K562 (cell line): ENCODE results near the gene GCNT1. TPM values are rescaled to one million over a fixed set of nuclear protein-coding genes. Genes with fewer than 3 reads are reported as not detected.

Experiments
- ATAC-seq: fragments of 200-7000 bp; cut with Tn5 transposase; 3 replicates; pipeline ENCODE4 v1.9.1; 2020; ENCODE audit warnings: moderate library complexity
- BruUV-seq: library from RNA; stranded (reverse); fragments of 400-500 nt; replicated peaks from 2 replicates; lab custom pipeline; 2021; lab: Mats Ljungman, UMichigan
- CTCF ChIA-PET: fragments of 300-600 bp; formaldehyde crosslinking; extraction: SDS; loops from one replicate; lab custom pipeline; 2021; ENCODE audit warnings: low intra/inter-chr PET ratio; lab: Yijun Ruan, JAX
- POLR2A ChIA-PET: fragments of 300-600, 350-650 bp; sonication (Branson Sonifier 250); formaldehyde crosslinking; extraction: SDS; loops from one replicate; lab custom pipeline; 2021; ENCODE audit warnings: antibody characterized with exemption, inconsistent platforms; lab: Yijun Ruan, JAX
- DNase-seq, 4 experiments: peaks; one replicate each; pipeline versions ENCODE4 v3.0.0 to v3.0.0-alpha.2; 2011 to 2018; ENCODE audit warnings: low spot score in 3 of 4, mixed read lengths in 3 of 4; ENCODE audit errors: extremely low read depth in 1 of 4
- FAIRE-seq: peaks from 2 replicates; lab custom pipeline; 2011; peaks lifted over from hg19 to GRCh38; lab: Jason Lieb, UNC
- H2AFZ ChIP-seq: 2 replicates; pipeline ENCODE4 v1.6.0; 2011; ENCODE audit warnings: low read depth, low read length, control low read depth, inconsistent platforms
- H3K27ac ChIP-seq: fragments of 200-600 bp; 3 replicates; pipeline ENCODE4 v1.8.0; 2011; ENCODE audit warnings: low read depth, mild to moderate bottlenecking, control low read depth, inconsistent platforms, low read length, moderate library complexity, mixed read lengths; ENCODE audit errors: extremely low read depth
- H3K27me3 ChIP-seq, 2 experiments: fragments of 300-600 bp in 1 of 2; 2 replicates in 1 of 2; 3 replicates in 1 of 2; pipeline versions ENCODE4 v1.6.0 to v1.8.0; 2011; ENCODE audit warnings: inconsistent platforms in 2 of 2, low read length in 2 of 2, mild to moderate bottlenecking in 1 of 2, mixed read lengths in 1 of 2, moderate library complexity in 1 of 2; ENCODE audit not compliant: control insufficient read depth in 2 of 2, insufficient read depth in 2 of 2
- H3K36me3 ChIP-seq: fragments of 300-600 bp; 3 replicates; pipeline ENCODE4 v1.8.0; 2011; ENCODE audit warnings: mild to moderate bottlenecking, low read length, inconsistent platforms; ENCODE audit not compliant: control insufficient read depth, insufficient read depth
- H3K4me1 ChIP-seq, 2 experiments: fragments of 200-600 bp in 1 of 2; replicated peaks in 1 of 2; 2 replicates in 1 of 2; 3 replicates in 1 of 2; pipeline versions ENCODE4 v1.5.1 to v1.8.0; 2011; ENCODE audit warnings: inconsistent platforms in 2 of 2, low read length in 2 of 2, mild to moderate bottlenecking in 1 of 2, mixed read lengths in 1 of 2, moderate library complexity in 1 of 2; ENCODE audit not compliant: control insufficient read depth in 2 of 2, insufficient read depth in 2 of 2
- H3K4me2 ChIP-seq: 2 replicates; pipeline ENCODE4 v1.6.1; 2011; ENCODE audit warnings: low read length, control low read depth, inconsistent platforms, mixed read lengths; ENCODE audit not compliant: insufficient read depth
- H3K4me3 ChIP-seq: fragments of 200-600 bp; sonication (generic), shearing (Covaris generic); 2 replicates; pipeline ENCODE4 v1.5.1; 2016; ENCODE audit warnings: control low read depth, inconsistent platforms
- H3K79me2 ChIP-seq: fragments of 200-600 bp; 3 replicates; pipeline ENCODE4 v1.8.0; 2011; ENCODE audit warnings: low read length, inconsistent platforms; ENCODE audit not compliant: control insufficient read depth, insufficient read depth
- H3K9ac ChIP-seq, 2 experiments: 2 replicates each; pipeline versions ENCODE4 v1.6.0 to v1.6.1; 2011; ENCODE audit warnings: low read depth in 2 of 2, low read length in 2 of 2, control low read depth in 1 of 2, inconsistent platforms in 1 of 2, mild to moderate bottlenecking in 1 of 2, mixed read lengths in 1 of 2; ENCODE audit not compliant: insufficient read depth in 1 of 2
- H3K9me1 ChIP-seq: one replicate; pipeline ENCODE4 v1.6.0; 2011; ENCODE audit warnings: inconsistent platforms, mild to moderate bottlenecking, low read length, moderate library complexity; ENCODE audit not compliant: control insufficient read depth, insufficient read depth
- H3K9me3 ChIP-seq: replicated peaks from 2 replicates; pipeline ENCODE4 v1.5.1; 2011; ENCODE audit warnings: low read depth, low read length, inconsistent platforms; ENCODE audit not compliant: control insufficient read depth, insufficient read depth
- H4K20me1 ChIP-seq: replicated peaks from 2 replicates; pipeline ENCODE4 v1.6.1; 2011; ENCODE audit warnings: low read length, inconsistent platforms, mixed read lengths; ENCODE audit not compliant: control insufficient read depth, insufficient read depth
- CBX3 ChIP-seq, 2 experiments: IDR thresholded peaks; 1 replicate in 1 of 2; 2 replicates in 1 of 2; pipeline ENCODE4 v1.6.1; 2012; ENCODE audit warnings: inconsistent platforms in 2 of 2, low read length in 2 of 2, borderline replicate concordance in 1 of 2, control low read depth in 1 of 2
- FOXK1 ChIP-seq: sonication (generic); formaldehyde crosslinking; IDR thresholded peaks from 2 replicates; pipeline ENCODE4 v1.8.0; 2022; ENCODE audit warnings: missing genetic modification reagents, mild to moderate bottlenecking, borderline replicate concordance
- KDM2B ChIP-seq: fragments of 250-450 bp; sonication (Bioruptor Pico); IDR thresholded peaks from 2 replicates; pipeline ENCODE4 v1.8.0; 2021; ENCODE audit warnings: mild to moderate bottlenecking, moderate library complexity
- MBD2 ChIP-seq: sonication (generic); IDR thresholded peaks from 2 replicates; pipeline ENCODE4 v1.6.1; 2016; ENCODE audit warnings: low read depth, borderline replicate concordance
- MCM3 ChIP-seq: fragments of 450-650 bp; IDR thresholded peaks from 2 replicates; pipeline ENCODE4 v1.6.1; 2016
- POLR2B ChIP-seq: fragments of 450-650 bp; IDR thresholded peaks from 2 replicates; pipeline ENCODE4 v1.6.1; 2018; ENCODE audit warnings: low read depth; ENCODE audit not compliant: partially characterized antibody
- PRPF4 ChIP-seq: fragments of 200-400 bp; formaldehyde crosslinking; IDR thresholded peaks from one replicate; pipeline ENCODE4 v1.6.1; 2017; ENCODE audit warnings: low read length, low read depth, mild to moderate bottlenecking; ENCODE audit not compliant: insufficient read depth, poor library complexity, severe bottlenecking
- RBFOX2 ChIP-seq: fragments of 200-400 bp; formaldehyde crosslinking; IDR thresholded peaks from 2 replicates; pipeline ENCODE4 v1.6.1; 2017; ENCODE audit warnings: low read depth, mild to moderate bottlenecking, low read length, moderate library complexity
- RCOR1 ChIP-seq, 2 experiments: IDR thresholded peaks; 2 replicates each; pipeline ENCODE4 v1.6.1; 2012; ENCODE audit warnings: low read depth in 2 of 2, low read length in 2 of 2, borderline replicate concordance in 1 of 2, improper control_type of control experiment in 1 of 2
- SMAD4 ChIP-seq: fragments of 250-450 bp; sonication (Bioruptor Pico); conservative IDR thresholded peaks from 2 replicates; pipeline ENCODE4 v1.8.0; 2021; ENCODE audit warnings: inconsistent platforms, mild to moderate bottlenecking, moderate library complexity
- TBP ChIP-seq: optimal IDR thresholded peaks from 2 replicates; pipeline ENCODE3; 2011; ENCODE audit warnings: low read depth, low read length, improper control_type of control experiment
- ZNF431 ChIP-seq: sonication (generic); formaldehyde crosslinking; IDR thresholded peaks from 2 replicates; pipeline ENCODE4 v1.8.0; 2022; ENCODE audit warnings: mild to moderate bottlenecking, missing genetic modification reagents
- ZNF586 ChIP-seq: fragments of 450-650 bp; formaldehyde crosslinking; conservative IDR thresholded peaks from 2 replicates; pipeline ENCODE4 v1.4.0; 2020; ENCODE audit warnings: mild to moderate bottlenecking, moderate library complexity
- WGBS: fragments of 100-300 bp; shearing (Covaris generic); methylation state at CpG from one replicate; pipeline ENCODE4 v1.1.6; 2016; ENCODE audit warnings: low coverage, mixed read lengths; ENCODE audit not compliant: insufficient coverage; ENCODE audit errors: missing lambda C conversion rate; 5-methylcytosine and 5-hydroxymethylcytosine counted together
- in situ Hi-C: fragments of 300-500 bp; cut with MboI; formaldehyde crosslinking; loops from 4 replicates; pipeline ENCODE4 v1.15.0; 2018; ENCODE audit warnings: inconsistent platforms, mixed read lengths
- intact Hi-C: fragments of 100-400 bp; cut with micrococcal nuclease; formaldehyde crosslinking; loops from 2 replicates; pipeline ENCODE4 v1.14.2; 2022
- polyA plus RNA-seq, 8 experiments: library from polyadenylated mRNA; depleted of rRNA in 4 of 8; stranded (reverse) in 5 of 8; unstranded in 3 of 8; fragments of >200 nt; fragmentation: Nextera tagmentation in 2 of 8; fragmentation: Illumina TruSeq in 1 of 8; extraction: Ambion mirVana in 2 of 8; extraction: Trizol in 1 of 8; gene quantifications; 2 replicates each; pipeline versions ENCODE4 v1.2.1 to v1.2.3, GENCODE V29; 2011 to 2014; ENCODE audit warnings: inconsistent platforms in 1 of 8, missing spikeins in 1 of 8
- total RNA-seq, 7 experiments: library from RNA; depleted of rRNA in 6 of 7; stranded (reverse); fragments of >200 nt in 6 of 7; fragmentation: Illumina TruSeq in 2 of 7; extraction: Trizol in 2 of 7; gene quantifications; 2 replicates each; pipeline versions ENCODE4 v1.2.1 to v1.2.3, GENCODE V29; 2011 to 2021; ENCODE audit warnings: low replicate concordance in 1 of 7
- TF ChIP-seq, protein P1 (sequence below): fragments of 250-450 bp; sonication (Bioruptor Pico); IDR thresholded peaks from 2 replicates; pipeline ENCODE4 v1.8.0; 2021; ENCODE audit warnings: mild to moderate bottlenecking, moderate library complexity
- TF ChIP-seq, protein P2 (sequence below), 2 experiments: fragments of 150-350 bp in 1 of 2; IDR thresholded peaks; 2 replicates each; pipeline ENCODE4 v1.6.1; 2012 to 2016; ENCODE audit warnings: low read depth in 2 of 2, low read length in 2 of 2, mild to moderate bottlenecking in 1 of 2, moderate library complexity in 1 of 2
- TF ChIP-seq, protein P3 (sequence below): IDR thresholded peaks from 3 replicates; pipeline ENCODE4 v1.6.1; 2011; ENCODE audit warnings: borderline replicate concordance, mild to moderate bottlenecking, moderate library complexity; ENCODE audit not compliant: insufficient read length; ENCODE audit errors: extremely low read depth

GCNT1 gene
- total and polyA plus RNA-seq, 9 of the 15 experiments (the other 6 are each of a cell fraction or from before 2014, with no cell fraction given), result 0.01 to 0.71 (median 0.10) TPM

DNA sequence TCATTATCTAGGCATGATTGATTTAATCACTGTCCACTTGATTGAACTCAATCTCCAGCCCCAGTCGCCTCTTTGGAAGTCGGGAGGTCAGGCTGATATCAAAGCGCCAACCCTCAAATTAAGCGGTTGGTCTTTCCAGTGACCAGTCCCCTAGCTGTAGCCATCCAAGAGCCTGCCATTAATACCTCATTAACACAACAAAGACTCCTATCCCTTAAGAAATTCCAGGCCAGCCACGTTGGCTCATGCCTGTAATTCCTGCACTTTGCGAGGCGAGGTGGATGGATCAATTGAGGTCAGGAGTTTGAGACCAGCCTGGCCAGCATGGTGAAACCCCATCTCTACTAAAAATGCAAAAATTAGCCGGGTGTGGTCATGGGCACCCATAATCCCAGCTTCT, 27.4 kb upstream of the GCNT1 start:
- Histone ChIP-seq H3K9me3 (no peaks in the 10 kb centered on the region), H3K27me3 (peaks cover 0 to 7% of the 10 kb centered on the region in 2 experiments; a peak in 2 of 5 replicates), H3K27ac (no peak overlapping the region), H3K4me3 (no peak overlapping the region), H4K20me1 (no peaks in the 10 kb centered on the region), H2AFZ (no peak overlapping the region), H3K4me1 (no peaks in the 10 kb centered on the region), H3K9me1 (no peaks in the 10 kb centered on the region), H3K36me3 (no peaks in the 10 kb centered on the region), H3K9ac (no peak overlapping the region), H3K4me2 (no peak overlapping the region), H3K79me2 (no peaks in the 10 kb centered on the region)
- no TSS peak for BruUV-seq
- ChIA-PET CTCF (no interaction called here), POLR2A (no interaction called here)
- no peak for FAIRE-seq
- DNase-seq, result no peak
- intact Hi-C loops (no loop called here), in situ Hi-C loops (no loop called here)
- ATAC-seq, result no peak
- WGBS, result 13% methylated on average over 8 of the region's 8 CpGs
- TF ChIP-seq, protein P1, sequence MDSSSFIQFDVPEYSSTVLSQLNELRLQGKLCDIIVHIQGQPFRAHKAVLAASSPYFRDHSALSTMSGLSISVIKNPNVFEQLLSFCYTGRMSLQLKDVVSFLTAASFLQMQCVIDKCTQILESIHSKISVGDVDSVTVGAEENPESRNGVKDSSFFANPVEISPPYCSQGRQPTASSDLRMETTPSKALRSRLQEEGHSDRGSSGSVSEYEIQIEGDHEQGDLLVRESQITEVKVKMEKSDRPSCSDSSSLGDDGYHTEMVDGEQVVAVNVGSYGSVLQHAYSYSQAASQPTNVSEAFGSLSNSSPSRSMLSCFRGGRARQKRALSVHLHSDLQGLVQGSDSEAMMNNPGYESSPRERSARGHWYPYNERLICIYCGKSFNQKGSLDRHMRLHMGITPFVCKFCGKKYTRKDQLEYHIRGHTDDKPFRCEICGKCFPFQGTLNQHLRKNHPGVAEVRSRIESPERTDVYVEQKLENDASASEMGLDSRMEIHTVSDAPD, result no peak
- TF ChIP-seq, protein P2, sequence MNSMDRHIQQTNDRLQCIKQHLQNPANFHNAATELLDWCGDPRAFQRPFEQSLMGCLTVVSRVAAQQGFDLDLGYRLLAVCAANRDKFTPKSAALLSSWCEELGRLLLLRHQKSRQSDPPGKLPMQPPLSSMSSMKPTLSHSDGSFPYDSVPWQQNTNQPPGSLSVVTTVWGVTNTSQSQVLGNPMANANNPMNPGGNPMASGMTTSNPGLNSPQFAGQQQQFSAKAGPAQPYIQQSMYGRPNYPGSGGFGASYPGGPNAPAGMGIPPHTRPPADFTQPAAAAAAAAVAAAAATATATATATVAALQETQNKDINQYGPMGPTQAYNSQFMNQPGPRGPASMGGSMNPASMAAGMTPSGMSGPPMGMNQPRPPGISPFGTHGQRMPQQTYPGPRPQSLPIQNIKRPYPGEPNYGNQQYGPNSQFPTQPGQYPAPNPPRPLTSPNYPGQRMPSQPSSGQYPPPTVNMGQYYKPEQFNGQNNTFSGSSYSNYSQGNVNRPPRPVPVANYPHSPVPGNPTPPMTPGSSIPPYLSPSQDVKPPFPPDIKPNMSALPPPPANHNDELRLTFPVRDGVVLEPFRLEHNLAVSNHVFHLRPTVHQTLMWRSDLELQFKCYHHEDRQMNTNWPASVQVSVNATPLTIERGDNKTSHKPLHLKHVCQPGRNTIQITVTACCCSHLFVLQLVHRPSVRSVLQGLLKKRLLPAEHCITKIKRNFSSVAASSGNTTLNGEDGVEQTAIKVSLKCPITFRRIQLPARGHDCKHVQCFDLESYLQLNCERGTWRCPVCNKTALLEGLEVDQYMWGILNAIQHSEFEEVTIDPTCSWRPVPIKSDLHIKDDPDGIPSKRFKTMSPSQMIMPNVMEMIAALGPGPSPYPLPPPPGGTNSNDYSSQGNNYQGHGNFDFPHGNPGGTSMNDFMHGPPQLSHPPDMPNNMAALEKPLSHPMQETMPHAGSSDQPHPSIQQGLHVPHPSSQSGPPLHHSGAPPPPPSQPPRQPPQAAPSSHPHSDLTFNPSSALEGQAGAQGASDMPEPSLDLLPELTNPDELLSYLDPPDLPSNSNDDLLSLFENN (IDR thresholded peaks at IDR 0.05; ENCODE audit: low read depth in 2 of 2, low read length in 2 of 2), result no peak
- TF ChIP-seq SMAD4 (no peak), MBD2 (no peak), MCM3 (no peak), CBX3 (IDR thresholded peaks at IDR 0.05; ENCODE audit: borderline replicate concordance in 1 of 2, low read length in 2 of 2) (no peak), POLR2B (no peak), ZNF431 (CRISPR knock-in tag) (no peak), PRPF4 (no peak), RBFOX2 (no peak), ZNF586 (no peak), FOXK1 (no peak), TBP (no peak), RCOR1 (IDR thresholded peaks at IDR 0.05; ENCODE audit: borderline replicate concordance in 1 of 2, low read depth in 2 of 2, low read length in 2 of 2) (no peak), KDM2B (CRISPR knock-in tag) (no peak)
- TF ChIP-seq, protein P3, sequence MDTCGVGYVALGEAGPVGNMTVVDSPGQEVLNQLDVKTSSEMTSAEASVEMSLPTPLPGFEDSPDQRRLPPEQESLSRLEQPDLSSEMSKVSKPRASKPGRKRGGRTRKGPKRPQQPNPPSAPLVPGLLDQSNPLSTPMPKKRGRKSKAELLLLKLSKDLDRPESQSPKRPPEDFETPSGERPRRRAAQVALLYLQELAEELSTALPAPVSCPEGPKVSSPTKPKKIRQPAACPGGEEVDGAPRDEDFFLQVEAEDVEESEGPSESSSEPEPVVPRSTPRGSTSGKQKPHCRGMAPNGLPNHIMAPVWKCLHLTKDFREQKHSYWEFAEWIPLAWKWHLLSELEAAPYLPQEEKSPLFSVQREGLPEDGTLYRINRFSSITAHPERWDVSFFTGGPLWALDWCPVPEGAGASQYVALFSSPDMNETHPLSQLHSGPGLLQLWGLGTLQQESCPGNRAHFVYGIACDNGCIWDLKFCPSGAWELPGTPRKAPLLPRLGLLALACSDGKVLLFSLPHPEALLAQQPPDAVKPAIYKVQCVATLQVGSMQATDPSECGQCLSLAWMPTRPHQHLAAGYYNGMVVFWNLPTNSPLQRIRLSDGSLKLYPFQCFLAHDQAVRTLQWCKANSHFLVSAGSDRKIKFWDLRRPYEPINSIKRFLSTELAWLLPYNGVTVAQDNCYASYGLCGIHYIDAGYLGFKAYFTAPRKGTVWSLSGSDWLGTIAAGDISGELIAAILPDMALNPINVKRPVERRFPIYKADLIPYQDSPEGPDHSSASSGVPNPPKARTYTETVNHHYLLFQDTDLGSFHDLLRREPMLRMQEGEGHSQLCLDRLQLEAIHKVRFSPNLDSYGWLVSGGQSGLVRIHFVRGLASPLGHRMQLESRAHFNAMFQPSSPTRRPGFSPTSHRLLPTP, result no peak
